RWPE2 (cell line): ENCODE measurements around the gene ALKBH4.
A peak's percentile ranks its signal among the peaks of the same experiment; 100 is the strongest.

ENCODE experiments used
- ATAC-seq: fragments of 200-7000 bp; cut with Tn5 transposase; 3 replicates; pipeline ENCODE4 v1.9.1; 2021; ENCODE audit warnings: low read depth
- DNase-seq: peaks from one replicate; pipeline ENCODE4 v3.0.0-alpha.2; 2020; ENCODE audit warnings: low spot score
- H3K27ac ChIP-seq: fragments of 450-650 bp; 2 replicates; pipeline ENCODE4 v1.5.1; 2017; ENCODE audit warnings: mild to moderate bottlenecking; ENCODE audit not compliant: poor library complexity, severe bottlenecking
- H3K27me3 ChIP-seq: fragments of 250-450 bp; sonication (Bioruptor Pico); 2 replicates; pipeline ENCODE4 v1.5.1; 2021; ENCODE audit warnings: mild to moderate bottlenecking, moderate library complexity; ENCODE audit not compliant: insufficient read depth, poor library complexity, severe bottlenecking
- H3K36me3 ChIP-seq: fragments of 250-450 bp; sonication (Bioruptor Pico); 2 replicates; pipeline ENCODE4 v1.5.1; 2020; ENCODE audit warnings: low read depth, mild to moderate bottlenecking, moderate library complexity
- H3K4me1 ChIP-seq: fragments of 250-450 bp; sonication (Bioruptor Pico); 2 replicates; pipeline ENCODE4 v1.5.1; 2021; ENCODE audit warnings: mild to moderate bottlenecking, moderate library complexity; ENCODE audit not compliant: insufficient read depth, poor library complexity, severe bottlenecking
- H3K4me3 ChIP-seq: fragments of 250-450 bp; sonication (Bioruptor Pico); 2 replicates; pipeline ENCODE4 v1.5.1; 2021; ENCODE audit warnings: mild to moderate bottlenecking, moderate library complexity; ENCODE audit not compliant: severe bottlenecking
- H3K9me3 ChIP-seq: fragments of 250-450 bp; sonication (Bioruptor Pico); 2 replicates; pipeline ENCODE4 v1.5.1; 2021; ENCODE audit warnings: mild to moderate bottlenecking, moderate library complexity; ENCODE audit not compliant: severe bottlenecking
- TF ChIP-seq, protein P1 (sequence below): fragments of 450-650 bp; IDR thresholded peaks from one replicate; pipeline ENCODE4 v1.5.1; 2017; ENCODE audit warnings: mild to moderate bottlenecking, moderate library complexity; ENCODE audit not compliant: poor library complexity, severe bottlenecking

Gene ALKBH4

DNA sequence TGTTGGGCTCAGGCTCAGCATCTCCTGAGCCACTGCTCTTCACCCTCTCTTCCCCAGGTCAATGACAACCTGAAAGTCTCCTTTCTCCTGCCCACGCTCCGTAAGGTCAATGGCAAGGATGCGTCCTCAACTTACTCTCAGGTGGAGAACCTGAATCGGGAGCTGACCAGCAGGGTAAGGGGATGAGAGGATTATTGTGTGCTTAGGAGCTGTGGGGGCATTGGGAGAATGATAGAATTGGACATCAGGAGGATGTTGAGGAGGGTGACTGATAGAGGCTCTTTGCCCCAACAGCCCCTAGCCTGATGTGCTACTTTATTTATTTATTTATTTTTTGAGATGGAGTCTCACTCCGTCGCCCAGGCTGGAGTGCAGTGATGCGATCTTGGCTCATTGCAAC is 1.4 kb upstream of the ALKBH4 start:
- DNase-seq (no peak), ATAC-seq (no peak)
- Histone ChIP-seq H3K27me3 (no peaks in the 10 kb centered on the region), H3K4me1 (no peaks in the 10 kb centered on the region), H3K27ac (no peak overlapping the region), H3K4me3 (no peak overlapping the region), H3K36me3 (peaks cover 14% of the 10 kb centered on the region), H3K9me3 (no peaks in the 10 kb centered on the region)
- TF ChIP-seq, protein P1, sequence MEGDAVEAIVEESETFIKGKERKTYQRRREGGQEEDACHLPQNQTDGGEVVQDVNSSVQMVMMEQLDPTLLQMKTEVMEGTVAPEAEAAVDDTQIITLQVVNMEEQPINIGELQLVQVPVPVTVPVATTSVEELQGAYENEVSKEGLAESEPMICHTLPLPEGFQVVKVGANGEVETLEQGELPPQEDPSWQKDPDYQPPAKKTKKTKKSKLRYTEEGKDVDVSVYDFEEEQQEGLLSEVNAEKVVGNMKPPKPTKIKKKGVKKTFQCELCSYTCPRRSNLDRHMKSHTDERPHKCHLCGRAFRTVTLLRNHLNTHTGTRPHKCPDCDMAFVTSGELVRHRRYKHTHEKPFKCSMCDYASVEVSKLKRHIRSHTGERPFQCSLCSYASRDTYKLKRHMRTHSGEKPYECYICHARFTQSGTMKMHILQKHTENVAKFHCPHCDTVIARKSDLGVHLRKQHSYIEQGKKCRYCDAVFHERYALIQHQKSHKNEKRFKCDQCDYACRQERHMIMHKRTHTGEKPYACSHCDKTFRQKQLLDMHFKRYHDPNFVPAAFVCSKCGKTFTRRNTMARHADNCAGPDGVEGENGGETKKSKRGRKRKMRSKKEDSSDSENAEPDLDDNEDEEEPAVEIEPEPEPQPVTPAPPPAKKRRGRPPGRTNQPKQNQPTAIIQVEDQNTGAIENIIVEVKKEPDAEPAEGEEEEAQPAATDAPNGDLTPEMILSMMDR, result no peak

DNA sequence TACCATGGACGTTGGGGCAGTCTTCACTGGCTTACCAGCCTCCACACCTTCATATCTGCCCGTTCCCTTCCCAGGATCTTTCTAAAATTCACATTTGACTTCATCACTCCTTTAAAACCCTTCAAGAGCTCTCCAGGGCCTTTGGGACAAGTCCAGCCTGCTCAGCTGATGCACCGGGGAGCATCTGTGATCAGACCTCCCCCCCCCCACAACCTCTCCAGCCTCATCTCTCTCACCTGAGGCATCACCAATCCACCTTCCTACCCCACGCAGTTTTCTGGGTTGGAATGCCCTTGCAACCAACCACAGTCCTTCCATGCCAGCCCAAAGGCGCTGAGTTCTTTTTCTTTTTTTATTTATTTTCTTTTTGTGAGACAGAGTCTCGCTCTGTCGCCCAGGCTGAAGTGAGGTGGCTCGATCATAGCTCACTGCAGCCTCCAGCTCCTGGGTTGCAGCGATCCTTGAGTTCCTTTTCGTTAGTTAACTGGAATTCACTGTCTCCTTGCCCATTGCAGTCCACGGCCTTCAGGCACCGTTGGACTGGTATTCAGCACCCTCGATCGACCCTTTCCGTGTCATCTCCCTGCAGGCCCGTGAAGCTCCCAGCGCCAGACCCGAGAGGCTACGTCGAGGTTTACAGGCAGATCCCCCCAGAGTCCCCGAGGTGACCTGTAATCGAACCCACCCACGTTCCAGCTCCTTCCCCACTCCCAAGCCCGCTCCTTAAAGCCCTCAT is 654 bp downstream of the ALKBH4 start:
- ATAC-seq (no peak), DNase-seq (no peak)
- H3K27ac ChIP-seq, result peak overlapping the region; percentile 30

DNA sequence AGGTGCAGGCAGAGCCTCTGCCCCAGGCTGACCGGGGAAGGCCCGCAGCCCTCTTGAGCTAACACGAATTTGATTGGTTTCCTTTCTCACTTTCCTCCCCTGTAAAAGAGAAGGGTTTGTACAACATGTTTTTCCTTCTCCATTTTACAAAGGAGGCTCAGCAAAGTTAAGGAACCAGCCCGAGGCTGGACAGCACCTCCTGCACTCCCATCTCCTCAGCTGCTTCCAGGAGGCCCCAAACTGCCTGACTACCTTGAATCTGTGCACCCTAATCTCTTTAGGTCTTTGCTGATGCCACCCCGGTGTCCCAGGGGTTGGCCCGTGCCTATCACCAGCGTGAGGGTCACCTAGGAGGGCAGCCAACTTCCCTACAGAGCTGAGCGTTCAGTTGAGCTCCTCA is 4.2 kb downstream of the ALKBH4 start:
- no peaks in the 10 kb centered on the region for H3K9me3 ChIP-seq
- TF ChIP-seq, protein P1, result no peak
- H3K4me1 ChIP-seq, result no peaks in the 10 kb centered on the region
- DNase-seq, result no peak
- no peak for ATAC-seq
- no peaks in the 10 kb centered on the region for H3K27me3 ChIP-seq
- no peak overlapping the region for H3K27ac ChIP-seq
- H3K36me3 ChIP-seq, result peaks cover 13% of the 10 kb centered on the region
- no peak overlapping the region for H3K4me3 ChIP-seq

More for the DNA sequence above, 654 bp downstream of the ALKBH4 start:
- Histone ChIP-seq H3K36me3 (peaks cover 5% of the 10 kb centered on the region), H3K4me3 (peak overlapping the region; percentile 86), H3K9me3 (no peaks in the 10 kb centered on the region), H3K4me1 (no peaks in the 10 kb centered on the region), H3K27me3 (no peaks in the 10 kb centered on the region)
- TF ChIP-seq, protein P1, result no peak

DNA sequence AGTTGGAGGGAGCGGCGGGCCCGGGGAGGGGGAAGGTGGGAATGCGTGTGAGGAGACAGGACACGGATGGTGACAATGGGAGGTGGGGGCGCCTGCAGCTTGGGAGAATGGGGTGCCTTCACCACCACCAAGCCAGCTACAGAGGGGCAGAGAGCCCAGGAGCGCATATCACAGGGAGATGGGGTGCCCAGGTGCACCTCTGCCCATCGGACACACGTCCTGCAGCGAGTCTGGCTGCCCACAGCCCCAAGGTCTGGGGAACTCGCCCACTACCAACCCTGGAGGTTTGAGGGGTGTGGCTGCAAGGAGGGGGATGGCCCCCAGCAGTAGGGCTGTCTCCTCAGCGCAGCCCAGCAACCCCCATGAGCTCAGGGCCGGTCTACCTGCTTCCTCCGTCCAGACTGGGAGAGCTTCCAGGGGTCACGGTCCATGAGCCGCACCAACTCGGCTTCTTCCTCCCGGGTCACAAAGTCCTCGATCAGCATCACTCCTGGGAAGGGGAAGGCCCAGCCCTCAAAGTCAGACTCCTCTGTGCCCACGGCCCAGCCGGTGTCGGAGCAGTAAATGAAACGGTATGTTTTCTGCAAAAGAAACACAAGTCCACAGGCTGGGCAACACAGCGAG is 5.3 kb downstream of the ALKBH4 start:
- H3K36me3 ChIP-seq, result peaks cover 13% of the 10 kb centered on the region
- no peak for ATAC-seq
- no peak overlapping the region for H3K27ac ChIP-seq
- DNase-seq, result no peak
- no peak overlapping the region for H3K4me3 ChIP-seq
- H3K4me1 ChIP-seq, result no peaks in the 10 kb centered on the region
- H3K9me3 ChIP-seq, result no peaks in the 10 kb centered on the region
- TF ChIP-seq, protein P1, result no peak
- no peaks in the 10 kb centered on the region for H3K27me3 ChIP-seq

DNA sequence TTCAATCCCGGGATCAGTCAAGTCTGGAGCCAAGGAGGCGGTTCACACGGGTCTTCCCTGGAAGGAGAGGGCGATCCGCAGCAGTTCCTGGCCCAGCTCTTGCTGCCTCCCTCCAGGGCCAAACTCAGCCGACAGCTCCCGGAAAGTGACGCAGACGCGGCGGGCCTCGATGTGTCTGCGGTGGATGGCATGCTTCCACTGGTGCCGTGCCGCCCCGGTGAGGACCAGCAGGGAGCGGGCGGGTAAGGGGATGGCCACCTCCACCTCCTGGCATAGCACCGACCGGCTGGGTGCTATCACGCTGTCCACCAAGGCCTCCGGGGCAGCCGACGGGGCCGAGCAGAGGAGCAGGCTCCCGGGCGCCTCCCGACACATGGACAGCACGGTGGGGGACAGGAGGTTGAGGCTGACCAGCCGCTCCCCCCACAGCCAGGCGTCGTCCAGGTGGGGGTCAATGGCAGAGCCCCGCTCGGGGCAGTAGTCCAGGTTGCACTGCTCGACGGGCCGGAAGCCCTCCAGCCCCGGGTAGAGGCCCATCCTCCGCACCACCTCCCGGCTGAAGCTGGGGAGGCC is 7.2 kb downstream of the ALKBH4 start:
- no peak for DNase-seq
- Histone ChIP-seq H3K27ac (no peak overlapping the region), H3K4me3 (no peak overlapping the region), H3K27me3 (no peaks in the 10 kb centered on the region), H3K9me3 (no peaks in the 10 kb centered on the region), H3K36me3 (peaks cover 13% of the 10 kb centered on the region), H3K4me1 (no peaks in the 10 kb centered on the region)
- TF ChIP-seq, protein P1, result no peak
- no peak for ATAC-seq
